ENCODE results near the gene RWDD2A. TPM values are rescaled to one million over a fixed set of nuclear protein-coding genes. Genes with fewer than 3 reads are reported as not detected.
A peak's percentile ranks its signal among the peaks of the same experiment; 100 is the strongest.

RWDD2A gene
- total and polyA plus RNA-seq, 9 of the 15 experiments (the other 6 are each of a cell fraction or from before 2014, with no cell fraction given), result 1.6 to 4.7 (median 2.1) TPM

GRCh38 chr6:83160167-83160566, 33.0 kb upstream of the RWDD2A start:
- peak; percentile 81 for FAIRE-seq
- ChIA-PET POLR2A (interaction anchor here (0.9 to 1.3 kb wide), 6 partner anchors 10 to 30 kb away, joined by 3 to 4 read pairs (median 3); no protein-coding TSS in a partner anchor), CTCF (ENCODE audit: low intra/inter-chr PET ratio) (no interaction called here)
- no peaks in the 10 kb centered on the region for H3K27me3 ChIP-seq (ENCODE audit: control insufficient read depth in 2 of 2, insufficient read depth in 2 of 2, low read length in 2 of 2)
- H4K20me1 ChIP-seq (replicated peaks; ENCODE audit: control insufficient read depth, insufficient read depth, low read length), result no peaks in the 10 kb centered on the region
- WGBS (ENCODE audit: insufficient coverage, low coverage, missing lambda C conversion rate), result 38% methylated on average over 1 of the region's 1 CpG
- no peaks in the 10 kb centered on the region for H3K9me1 ChIP-seq (ENCODE audit: control insufficient read depth, insufficient read depth, low read length)
- intact Hi-C loops (cut with micrococcal nuclease), result no loop called here
- in situ Hi-C loops (cut with MboI), result no loop called here
- H3K79me2 ChIP-seq (ENCODE audit: control insufficient read depth, insufficient read depth, low read length), result no peaks in the 10 kb centered on the region
- no peak overlapping the region for H3K4me3 ChIP-seq
- DNase-seq (ENCODE audit: extremely low read depth in 1 of 4, low spot score in 3 of 4), result peak; percentile 7 to 80 (median 44)
- peak overlapping the region; percentile 59; the same call in 1 of the 2 replicates for H2AFZ ChIP-seq (ENCODE audit: low read depth, low read length)
- no TSS peak for BruUV-seq (replicated peaks)
- no peaks in the 10 kb centered on the region; the same call in 2 of the 3 replicates for H3K36me3 ChIP-seq (ENCODE audit: control insufficient read depth, insufficient read depth, low read length)
- H3K4me1 ChIP-seq (replicated peaks in 1 of 2; ENCODE audit: control insufficient read depth in 2 of 2, insufficient read depth in 2 of 2, low read length in 2 of 2), result peaks cover 0 to 6% of the 10 kb centered on the region in 2 experiments; a peak in 2 of 5 replicates
- H3K9ac ChIP-seq (ENCODE audit: insufficient read depth in 1 of 2, low read depth in 2 of 2, low read length in 2 of 2), result no peak overlapping the region
- H3K27ac ChIP-seq (ENCODE audit: extremely low read depth, low read depth, low read length), result peak overlapping the region; percentile 45; the same call in 1 of the 3 replicates
- peak; percentile 97 for ATAC-seq
- no peaks in the 10 kb centered on the region for H3K9me3 ChIP-seq (replicated peaks; ENCODE audit: control insufficient read depth, insufficient read depth, low read depth, low read length)
- no peak overlapping the region; the same call in 1 of the 2 replicates for H3K4me2 ChIP-seq (ENCODE audit: insufficient read depth, low read length)
- TF ChIP-seq TFAP4 (CRISPR knock-in tag; IDR thresholded peaks at IDR 0.05; ENCODE audit: borderline replicate concordance) (peak; percentile 44; the same call in 1 of the 2 replicates), ELK3 (CRISPR knock-in tag; IDR thresholded peaks at IDR 0.05) (no peak), SMARCA4 (IDR thresholded peaks at IDR 0.05) (peak; percentile 86), PML (IDR thresholded peaks at IDR 0.05; ENCODE audit: low read length) (peak; percentile 81; the same call in 1 of the 2 replicates), SOX6 (IDR thresholded peaks at IDR 0.05) (peak; percentile 29; the same call in 1 of the 2 replicates), TRIM24 (IDR thresholded peaks at IDR 0.05) (peak; percentile 78 to 79; a peak in 3 of 4 replicates), KAT8 (IDR thresholded peaks at IDR 0.05; ENCODE audit: low read depth) (no peak), FOXM1 (IDR thresholded peaks at IDR 0.05; ENCODE audit: low read depth) (peak; percentile 44; the same call in 1 of the 2 replicates), FOXM1 (CRISPR knock-in tag; IDR thresholded peaks at IDR 0.05; ENCODE audit: low read depth) (no peak), TEAD4 (IDR thresholded peaks at IDR 0.05; ENCODE audit: low read length) (peak; percentile 91), TEAD4 (CRISPR knock-in tag; IDR thresholded peaks at IDR 0.05; ENCODE audit: borderline replicate concordance) (no peak), HDAC1 (IDR thresholded peaks at IDR 0.05) (peak in 1 of 2 experiments; percentile 70; a peak in 2 of 4 replicates), TAF15 (IDR thresholded peaks at IDR 0.05; ENCODE audit: low read depth, low read length) (no peak), ZNF668 (CRISPR knock-in tag; IDR thresholded peaks at IDR 0.05) (no peak), ZNF586 (CRISPR knock-in tag; conservative IDR thresholded peaks at IDR 0.05) (no peak), NCOR1 (IDR thresholded peaks at IDR 0.05) (peak; percentile 91), ZBTB2 (IDR thresholded peaks at IDR 0.05) (no peak), GATAD2A (IDR thresholded peaks at IDR 0.05) (0 out of 2 replicates have a peak, but pooled peaks have one; percentile 50), LEF1 (IDR thresholded peaks at IDR 0.05) (0 out of 2 replicates have a peak, but pooled peaks have one; percentile 15), SIX5 (IDR thresholded peaks at IDR 0.05; ENCODE audit: borderline replicate concordance in 1 of 2, insufficient read depth in 1 of 2, low read depth in 1 of 2, low read length in 2 of 2) (no peak), NBN (IDR thresholded peaks at IDR 0.05; ENCODE audit: low read depth) (peak; percentile 44; the same call in 1 of the 2 replicates)
- TF ChIP-seq, protein P1, sequence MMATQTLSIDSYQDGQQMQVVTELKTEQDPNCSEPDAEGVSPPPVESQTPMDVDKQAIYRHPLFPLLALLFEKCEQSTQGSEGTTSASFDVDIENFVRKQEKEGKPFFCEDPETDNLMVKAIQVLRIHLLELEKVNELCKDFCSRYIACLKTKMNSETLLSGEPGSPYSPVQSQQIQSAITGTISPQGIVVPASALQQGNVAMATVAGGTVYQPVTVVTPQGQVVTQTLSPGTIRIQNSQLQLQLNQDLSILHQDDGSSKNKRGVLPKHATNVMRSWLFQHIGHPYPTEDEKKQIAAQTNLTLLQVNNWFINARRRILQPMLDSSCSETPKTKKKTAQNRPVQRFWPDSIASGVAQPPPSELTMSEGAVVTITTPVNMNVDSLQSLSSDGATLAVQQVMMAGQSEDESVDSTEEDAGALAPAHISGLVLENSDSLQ (IDR thresholded peaks at IDR 0.05), result peak; percentile 83

All from K562 (cell line).